Kasumi-1 (cell line): ENCODE measurements around the gene ADCY4.
"Not testable (repeated sequence)": the region's sequence is repeated elsewhere in the genome, so short reads cannot be mapped to it uniquely, and the experiment has no call there.

Experiments
- DNase-seq, 2 experiments: peaks; one replicate each; lab custom pipeline; 2025; lab: John Stamatoyannopoulos, UW

Gene ADCY4

DNA sequence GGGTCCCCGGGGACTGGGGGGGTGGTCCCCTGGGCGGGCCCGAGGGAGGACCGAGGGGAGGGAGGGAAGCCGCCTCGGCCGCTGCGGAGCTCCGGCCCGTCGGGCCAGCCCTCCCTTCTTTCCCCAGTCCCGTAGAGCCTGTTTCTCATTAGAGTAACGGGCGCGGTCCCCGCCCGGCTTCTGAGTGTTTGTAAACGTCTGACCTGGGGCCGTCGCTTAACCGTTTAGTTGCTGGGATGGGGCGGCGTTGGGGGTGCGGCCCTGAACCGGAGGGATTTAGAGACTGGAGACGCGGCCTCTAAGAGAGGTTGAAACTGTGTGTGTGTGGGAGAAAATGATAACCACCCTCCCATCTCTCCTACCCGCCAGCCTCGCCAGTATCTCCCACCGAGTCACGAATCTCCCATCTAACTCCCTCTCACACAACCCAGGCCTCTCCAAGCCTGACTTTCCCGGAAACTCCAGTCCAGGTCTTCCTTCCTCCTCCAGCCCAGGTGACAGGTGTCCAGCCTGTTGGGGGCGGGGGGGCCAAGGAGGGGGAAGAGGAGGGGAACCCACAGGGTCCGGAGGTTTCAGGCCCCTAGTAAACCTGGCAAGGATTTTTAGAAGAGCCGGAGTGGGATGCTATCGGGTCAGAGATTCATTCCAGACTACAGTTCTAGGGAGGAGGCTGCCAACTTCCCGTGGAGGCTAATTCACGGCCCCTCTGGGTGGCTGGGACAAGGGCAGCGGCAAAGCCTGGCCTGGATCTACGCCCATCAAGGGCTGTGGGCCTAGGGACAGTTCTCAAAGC lies 32.0 kb upstream of the ADCY4 start:
- no peak for DNase-seq

GRCh38 chr14:24366413-24366720 lies 31.5 kb upstream of the ADCY4 start:
- no peak for DNase-seq

- DNase-seq = peak; percentile 69 to 76
Observed at GRCh38 chr14:24365600-24366412, 30.9 kb upstream of the ADCY4 start.

DNA sequence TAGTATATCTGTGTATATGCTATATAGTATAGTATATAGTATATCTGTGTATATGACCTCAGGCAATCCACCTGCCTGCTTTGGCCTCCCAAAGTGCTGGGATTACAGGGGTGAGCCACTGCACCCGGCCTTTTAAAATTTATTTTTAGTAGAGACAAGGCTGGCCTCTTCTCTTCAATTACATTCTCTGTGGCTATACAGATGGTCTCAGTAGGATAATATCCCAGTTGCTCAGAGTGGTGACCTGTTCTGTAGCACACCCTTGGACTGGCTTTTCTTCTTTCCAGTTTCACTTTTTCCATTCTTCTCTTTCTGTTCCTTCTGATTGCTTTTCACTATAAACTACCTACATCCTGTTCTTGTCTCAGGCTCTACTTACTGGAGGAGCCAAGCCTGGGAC lies 30.0 kb upstream of the ADCY4 start:
- no peak for DNase-seq

DNA sequence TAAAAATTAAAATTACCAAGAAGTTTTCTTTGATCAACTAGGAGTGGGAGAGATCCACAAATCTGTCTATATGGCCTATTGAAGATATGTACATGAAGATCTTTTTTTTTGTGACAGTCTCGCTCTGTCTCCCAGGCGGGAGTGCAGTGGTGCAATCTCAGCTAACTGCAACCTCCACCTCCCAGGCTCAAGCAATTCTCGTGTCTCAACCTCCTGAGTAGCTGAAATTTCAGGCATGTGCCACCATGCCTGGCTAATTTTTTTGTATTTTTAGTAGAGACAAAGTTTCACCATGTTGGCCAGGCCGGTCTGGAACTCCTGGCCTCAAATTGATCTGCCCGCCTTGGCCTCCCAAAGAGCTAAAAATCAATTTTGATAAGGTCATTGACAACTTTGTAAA lies 28.5 kb upstream of the ADCY4 start:
- DNase-seq = no peak

- no peak for DNase-seq
Observed at GRCh38 chr14:24362241-24362960, 27.5 kb upstream of the ADCY4 start.

- DNase-seq = no peak
Observed at GRCh38 chr14:24361326-24361725, 26.5 kb upstream of the ADCY4 start.

DNA sequence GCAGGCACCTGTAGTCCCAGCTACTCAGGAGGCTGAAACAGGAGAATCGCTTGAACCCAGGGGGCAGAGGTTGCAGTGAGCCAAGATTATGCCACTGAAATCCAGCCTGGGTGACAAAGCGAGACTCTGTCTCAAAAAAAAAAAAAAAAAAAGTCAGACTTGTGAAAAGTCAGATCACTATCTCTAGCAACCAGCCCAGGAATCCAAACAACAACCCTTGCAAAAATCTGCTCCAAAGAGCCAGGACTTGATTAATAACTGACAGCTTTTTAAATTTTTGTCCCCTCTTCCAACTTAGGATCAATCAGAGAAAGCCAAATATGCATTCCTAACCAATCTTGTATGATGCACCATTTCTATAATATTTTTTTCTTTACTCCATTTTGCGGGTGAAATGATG lies 25.4 kb upstream of the ADCY4 start:
- DNase-seq = no peak

DNA sequence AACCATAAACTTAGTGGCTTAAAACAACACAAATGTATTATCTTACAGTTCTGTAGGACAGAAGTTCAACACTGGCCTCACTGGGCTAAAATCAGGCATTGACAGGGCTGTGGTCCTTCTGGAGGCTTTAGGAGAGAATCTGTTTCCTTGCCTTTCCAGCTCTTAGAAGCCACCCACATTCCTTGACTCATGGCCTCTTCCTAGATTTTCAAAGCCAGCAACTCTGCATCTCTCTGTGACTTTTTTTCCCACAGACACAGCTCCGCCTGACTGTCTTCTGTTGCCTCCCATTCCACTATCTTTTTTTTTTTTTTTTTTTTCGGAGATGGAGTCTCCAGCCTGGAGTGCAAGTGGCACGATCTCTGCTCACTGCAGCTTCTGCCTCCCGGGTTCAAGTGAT lies 21.3 kb upstream of the ADCY4 start:
- no peak for DNase-seq

DNA sequence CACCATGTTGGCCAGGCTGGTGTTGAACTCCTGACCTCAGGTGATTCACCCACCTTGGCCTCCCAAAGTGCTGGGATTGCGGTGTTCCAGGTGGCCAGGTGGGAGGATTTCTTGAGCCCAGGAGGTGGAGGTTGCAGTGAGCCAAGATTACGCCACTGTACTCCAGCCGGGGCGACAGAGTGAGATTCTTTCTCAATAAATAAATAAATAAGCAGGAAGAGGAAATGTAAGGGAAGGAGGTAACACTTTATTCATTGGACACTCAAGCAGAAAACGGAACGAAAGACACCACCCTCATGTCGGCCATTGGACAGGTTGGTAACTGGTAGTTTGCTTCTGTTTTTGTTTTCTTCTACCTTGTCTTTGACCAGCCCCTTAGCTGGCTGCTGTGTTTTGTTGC lies 20.1 kb upstream of the ADCY4 start:
- no peak for DNase-seq

GRCh38 chr14:24354482-24354825 lies 19.6 kb upstream of the ADCY4 start:
- not testable (repeated sequence) for DNase-seq

DNA sequence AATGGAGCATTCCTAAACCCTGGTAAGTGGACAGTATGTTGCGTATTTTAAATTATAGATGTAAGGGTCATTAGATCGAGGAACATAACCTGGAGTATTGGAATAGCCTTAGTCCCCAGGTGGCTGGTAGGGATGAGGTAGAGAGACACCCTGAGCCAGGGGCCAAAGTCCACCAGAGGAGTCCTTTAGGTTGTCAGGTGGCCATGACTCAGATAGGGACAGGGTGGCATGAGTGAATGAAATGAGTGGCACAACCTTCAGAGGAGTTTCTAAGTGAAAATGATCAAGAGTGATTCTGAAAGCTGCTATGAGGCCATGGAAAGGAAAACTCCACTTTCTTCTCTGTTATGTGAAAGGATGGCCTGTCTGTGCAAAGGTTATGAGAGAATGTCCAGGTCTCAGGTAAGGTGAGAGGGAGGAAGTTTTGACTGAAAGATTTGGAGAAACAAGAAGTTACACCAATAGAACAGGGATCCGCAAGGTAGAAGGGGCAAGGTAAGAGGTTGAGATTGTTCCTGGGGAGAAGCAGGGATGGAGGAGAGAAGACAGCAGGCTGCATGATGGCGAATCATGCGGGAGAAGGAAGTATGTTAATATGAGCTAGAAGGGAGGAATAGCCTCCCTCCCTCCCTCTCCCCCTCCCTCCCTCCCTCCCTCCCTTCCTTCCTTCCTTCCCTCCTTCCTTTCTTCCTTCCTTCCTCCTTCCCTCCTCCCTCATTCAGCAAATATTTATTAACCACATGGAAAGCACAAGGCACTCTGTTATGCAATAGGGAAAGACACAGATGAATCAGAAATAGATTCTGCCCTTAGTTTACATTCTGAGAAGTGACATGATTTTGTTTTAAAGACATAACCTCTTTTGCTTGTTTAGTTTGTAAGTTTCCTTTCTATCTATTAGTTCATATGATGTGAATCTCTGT lies 18.9 kb upstream of the ADCY4 start:
- DNase-seq = no peak

GRCh38 chr14:24351517-24351916 lies 16.6 kb upstream of the ADCY4 start:
- DNase-seq = peak; percentile 30 to 34

DNA sequence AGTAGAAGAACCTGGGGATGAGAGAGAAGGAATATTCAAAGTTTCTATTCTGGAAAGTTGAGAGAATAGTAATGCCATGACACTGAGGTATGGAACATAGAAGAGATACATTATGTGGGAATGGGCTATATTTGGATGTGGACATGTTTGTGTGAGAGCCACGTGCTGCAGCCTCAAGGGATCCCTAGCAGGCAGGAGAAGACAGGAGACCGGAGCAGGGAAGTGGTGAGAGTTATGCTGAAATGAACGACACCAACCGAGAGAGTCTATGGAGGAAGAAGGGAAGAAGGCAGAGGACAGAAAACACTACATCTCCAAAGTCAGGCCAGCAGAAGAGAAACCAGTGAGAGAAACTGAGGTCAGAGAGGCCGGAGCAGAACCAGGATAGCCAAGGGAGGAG lies 14.9 kb upstream of the ADCY4 start:
- no peak for DNase-seq

- no peak for DNase-seq
Observed at GRCh38 chr14:24348186-24348585, 13.3 kb upstream of the ADCY4 start.

DNA sequence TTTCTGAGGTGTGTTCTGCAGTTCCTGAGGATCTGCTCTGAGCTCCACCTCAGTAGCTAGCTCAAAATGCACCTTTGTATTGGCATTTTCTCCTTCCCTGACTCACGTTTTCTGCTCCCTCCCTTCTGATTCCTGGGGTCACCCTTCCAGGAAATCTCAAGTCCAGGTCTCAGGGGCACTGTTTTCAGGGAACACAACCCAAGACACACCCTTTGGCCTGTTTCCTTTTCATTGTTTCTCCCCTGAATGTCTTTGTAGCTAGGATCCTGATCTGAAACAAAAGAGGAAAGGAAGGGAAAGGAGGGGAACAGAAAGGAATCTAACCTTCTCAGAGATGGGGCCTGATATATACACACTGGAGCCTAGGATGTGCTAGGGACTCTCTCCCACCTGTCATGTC lies 12.3 kb upstream of the ADCY4 start:
- no peak for DNase-seq

GRCh38 chr14:24343795-24344660 lies 9.2 kb upstream of the ADCY4 start:
- DNase-seq = no peak

DNA sequence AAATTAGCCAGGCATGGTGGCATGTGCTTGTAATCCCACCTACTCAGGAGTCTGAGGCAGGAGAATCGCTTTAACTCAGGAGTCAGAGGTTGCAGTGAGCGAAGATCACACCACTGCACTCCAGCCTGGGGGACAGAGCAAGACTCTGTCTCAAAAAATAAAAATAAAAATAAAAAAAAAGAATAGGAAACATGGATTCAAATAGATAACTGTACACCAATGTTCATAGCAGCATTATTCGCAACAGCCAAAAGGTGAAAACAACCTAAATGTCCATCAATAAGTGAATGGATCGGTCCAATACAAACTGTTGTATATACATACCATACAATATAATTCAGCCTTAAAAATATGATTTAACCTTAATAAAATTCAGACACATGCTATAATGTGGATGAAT lies 8.0 kb upstream of the ADCY4 start:
- DNase-seq = no peak

DNA sequence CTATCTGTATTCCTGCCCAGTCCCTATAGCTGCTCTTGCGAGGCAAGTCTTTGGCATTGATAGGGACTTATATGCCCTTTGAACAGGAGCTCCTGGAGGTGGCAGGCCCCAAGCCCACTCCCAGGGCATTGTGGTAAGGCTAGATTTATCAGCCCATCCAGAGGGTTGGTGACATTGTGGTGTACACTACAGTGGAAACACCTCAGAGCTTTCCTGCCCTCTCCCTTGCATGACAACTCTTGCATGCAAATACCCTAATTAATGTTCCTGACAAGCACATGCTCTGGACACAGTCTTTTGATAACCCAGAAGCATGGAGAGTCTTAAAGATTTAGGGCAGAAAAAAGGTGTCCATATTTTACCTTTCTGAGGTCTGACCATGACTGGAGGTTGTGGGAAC lies 5.7 kb upstream of the ADCY4 start:
- DNase-seq = no peak

DNA sequence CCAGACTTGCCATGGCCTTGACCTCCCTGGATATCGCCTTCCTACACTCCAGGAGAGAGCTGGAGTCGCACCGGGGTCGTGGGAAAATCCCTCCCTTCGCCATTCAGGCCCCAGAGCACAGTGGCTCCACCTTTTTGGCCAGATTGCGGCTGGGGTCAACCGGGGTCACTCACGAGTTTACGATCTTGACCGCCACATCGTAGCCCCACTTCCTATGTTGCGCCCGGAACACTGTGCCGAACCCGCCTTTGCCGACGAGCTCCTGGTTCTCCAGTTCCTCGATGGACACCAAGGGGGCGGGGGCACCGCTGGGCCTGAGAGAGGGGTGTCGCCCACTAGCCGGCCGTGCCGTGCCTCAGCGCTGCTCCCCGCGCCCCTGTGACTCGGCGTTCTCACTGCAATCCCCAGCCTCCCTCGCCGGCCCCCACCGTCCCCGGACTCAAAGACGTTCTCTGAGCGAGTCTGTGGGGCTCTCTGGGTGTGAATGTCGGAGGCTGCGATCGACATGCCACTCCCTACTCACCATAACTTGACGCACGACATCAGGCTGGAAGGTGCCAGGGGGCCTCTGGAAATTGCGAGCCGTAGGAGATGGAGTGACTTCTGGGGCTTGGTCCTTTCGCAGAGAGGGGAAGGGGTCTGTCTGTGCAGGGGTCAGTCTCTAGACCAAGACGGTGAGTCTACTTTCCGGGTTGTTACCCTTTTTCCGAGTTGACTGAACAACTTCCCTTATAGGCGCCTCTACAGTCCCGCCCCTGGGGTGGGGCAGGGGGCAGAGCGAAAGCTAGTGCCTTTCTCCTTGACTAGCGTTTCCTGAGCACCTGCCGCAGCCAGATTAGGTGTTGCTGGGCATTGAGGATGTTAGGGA lies 4.6 kb upstream of the ADCY4 start, which contains the start of gene RIPK3:
TSS of gene RIPK3 (minus strand) at position 708 of the 868 bp plus-strand sequence. CDS start at position 543, 165 bp downstream.
- peak; percentile 23 to 34 for DNase-seq
